Activated CD8-positive, alpha-beta memory T cell treated with anti-CD3 and anti-CD28 coated beads, Interleukin-2, amount 50 U/mL, for 4 hours (primary cell): ENCODE data around the gene HMG20A.

Experiments used
- DNase-seq: peaks from one replicate; pipeline ENCODE4 v3.0.0-alpha.2; 2020

HMG20A gene

DNA sequence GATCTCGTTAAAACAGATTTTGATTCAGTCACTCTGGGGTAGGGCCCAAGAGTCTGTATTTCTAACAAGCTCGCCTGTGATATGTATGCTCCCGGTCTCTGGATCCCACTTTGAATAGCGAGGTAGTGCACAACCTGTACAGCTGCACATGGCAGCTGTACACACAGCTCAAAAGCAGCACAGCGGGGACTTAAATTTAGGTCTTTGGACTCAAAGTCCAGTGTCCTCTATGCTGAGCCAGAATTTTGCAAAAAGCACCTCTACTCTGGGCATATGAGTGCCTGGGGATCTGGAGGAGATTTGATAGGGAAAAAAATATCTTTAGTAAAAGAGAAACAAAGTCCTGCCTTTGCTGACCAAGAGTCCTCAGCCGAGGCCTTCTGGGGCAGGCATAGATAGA, 83.1 kb downstream of the HMG20A start:
- no peak for DNase-seq

DNA sequence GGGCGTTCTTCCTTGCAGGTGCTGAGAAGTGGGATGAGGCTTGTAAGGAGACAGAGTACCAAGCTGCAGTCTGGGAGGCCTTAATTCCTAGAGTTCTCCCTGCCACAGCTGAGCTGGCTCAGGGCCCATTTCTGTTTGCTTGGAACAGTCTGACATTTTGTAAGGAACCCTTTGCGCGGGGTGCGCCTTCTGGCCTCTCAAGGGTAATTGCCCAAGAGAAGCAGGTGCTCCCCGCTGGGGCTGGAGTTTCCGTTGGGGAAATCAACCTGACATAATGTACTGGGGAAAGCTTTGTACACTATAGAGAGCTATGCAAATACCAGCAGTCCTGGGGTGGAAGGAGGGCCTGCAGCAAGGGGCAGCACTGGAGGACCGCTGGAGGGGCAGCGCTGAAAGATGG, 83.6 kb downstream of the HMG20A start:
- no peak for DNase-seq

DNA sequence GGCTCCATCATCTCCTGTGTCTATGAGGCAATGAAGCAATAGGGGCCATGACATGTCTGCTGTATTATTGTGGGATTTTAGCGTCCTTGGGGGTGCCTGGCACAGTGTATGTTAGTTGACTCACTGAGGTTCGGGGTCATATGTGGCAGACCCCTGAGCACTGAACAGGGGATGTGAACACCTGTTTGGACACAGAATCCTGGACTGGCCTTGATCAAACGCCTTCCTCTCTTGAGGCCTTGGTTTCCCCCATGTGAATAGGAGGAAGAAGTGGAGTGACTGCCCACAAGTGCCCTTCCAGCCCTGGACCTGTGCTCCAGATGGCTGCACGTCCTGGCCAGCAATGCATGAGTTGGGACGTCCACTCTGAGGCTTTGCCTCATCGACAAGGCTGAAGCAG, 84.2 kb downstream of the HMG20A start:
- DNase-seq = no peak

DNA sequence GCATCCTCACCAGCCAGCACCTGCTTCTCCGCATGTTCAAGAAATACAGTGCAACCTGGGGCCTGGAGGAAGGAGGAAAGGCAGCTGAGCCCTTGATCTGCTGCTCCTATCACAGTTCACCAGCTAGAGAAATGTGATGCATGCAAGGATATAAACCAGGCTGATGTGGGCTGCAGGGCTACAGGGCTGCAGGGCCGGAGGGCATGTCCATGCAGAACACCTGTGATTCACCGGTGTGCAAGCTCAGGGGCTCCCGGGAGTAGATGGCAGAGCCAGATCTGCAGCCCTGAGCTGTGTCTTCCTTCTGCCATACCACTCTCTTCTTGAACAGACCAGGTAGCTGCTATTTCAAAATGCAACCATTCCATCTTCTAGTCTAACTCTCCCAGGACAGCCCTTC, 84.9 kb downstream of the HMG20A start:
- no peak for DNase-seq

DNA sequence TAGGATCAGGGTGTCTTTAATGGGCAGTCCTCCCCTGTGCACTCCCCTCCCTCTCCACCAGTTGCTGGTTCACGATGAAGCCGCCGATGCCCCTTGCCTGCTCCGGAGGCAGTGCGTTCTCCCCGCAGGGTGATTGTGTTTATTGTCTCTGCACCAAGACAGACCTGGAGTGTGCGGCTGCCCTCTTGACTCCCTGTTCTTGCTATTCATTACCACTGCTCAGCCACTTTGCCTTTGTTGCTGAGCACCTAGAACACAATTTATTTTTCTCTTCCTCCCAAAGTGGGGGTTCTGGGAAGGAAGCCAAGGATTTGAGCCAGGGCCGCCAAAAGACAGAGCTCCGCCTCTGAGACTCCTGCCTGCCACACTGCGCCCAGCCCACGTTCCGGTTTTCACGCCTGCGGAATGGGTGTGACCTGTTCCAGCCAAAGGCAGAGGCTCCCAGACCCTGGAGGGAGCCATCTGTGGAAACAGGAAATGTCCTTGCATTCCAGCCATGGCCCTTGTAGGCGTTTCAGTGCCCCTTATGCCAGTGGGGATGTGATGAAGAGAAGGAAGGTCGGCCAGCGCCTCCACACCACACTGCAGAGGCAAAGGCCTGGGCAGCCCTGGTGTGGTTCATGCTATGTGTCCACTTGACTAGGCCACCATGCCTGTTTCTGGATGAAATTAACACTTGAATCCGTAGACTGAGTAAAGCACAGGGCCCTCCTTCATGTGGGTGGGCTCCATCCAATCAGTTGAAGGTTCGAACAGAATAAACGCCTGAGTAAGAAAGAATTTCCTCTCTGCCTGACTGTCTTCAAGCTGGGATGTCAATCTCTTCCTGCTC, 85.8 kb downstream of the HMG20A start:
- no peak for DNase-seq

DNA sequence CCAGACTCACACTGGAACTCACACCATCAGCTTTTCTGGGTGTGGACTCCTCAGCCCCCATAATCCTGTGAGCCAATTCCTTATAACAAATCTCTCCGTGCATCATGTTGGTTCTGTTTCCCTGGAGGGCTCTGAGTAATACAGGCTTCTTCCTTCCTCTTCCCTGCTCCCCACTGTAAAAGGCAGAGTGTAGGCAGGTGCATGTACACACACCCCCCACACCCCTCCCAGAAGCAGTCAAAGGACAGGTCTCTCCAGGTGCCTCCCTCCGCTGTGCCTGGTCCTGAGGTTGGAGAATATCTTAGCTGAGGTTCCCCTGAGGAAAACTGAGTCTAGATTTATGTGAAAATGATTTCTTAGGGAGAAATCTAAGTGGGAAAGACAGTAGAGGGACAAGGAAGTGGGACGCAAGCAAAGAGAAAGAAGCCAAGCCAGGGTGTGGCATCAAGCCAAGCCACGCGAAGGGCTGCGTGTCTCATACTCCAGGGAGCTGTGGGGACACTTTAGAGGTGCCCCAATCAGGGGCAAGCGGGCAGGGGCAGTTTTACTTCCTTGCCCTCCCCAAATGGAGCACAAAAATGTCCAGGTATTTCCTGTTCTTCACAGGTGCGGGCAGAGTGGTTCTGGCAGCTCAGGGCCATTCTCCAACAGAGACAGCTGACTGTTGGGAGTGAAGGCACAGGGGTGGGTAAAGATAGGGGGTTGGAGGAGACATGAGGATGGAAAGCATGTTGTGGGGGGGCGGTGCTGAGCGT, 86.6 kb downstream of the HMG20A start:
- DNase-seq = no peak

DNA sequence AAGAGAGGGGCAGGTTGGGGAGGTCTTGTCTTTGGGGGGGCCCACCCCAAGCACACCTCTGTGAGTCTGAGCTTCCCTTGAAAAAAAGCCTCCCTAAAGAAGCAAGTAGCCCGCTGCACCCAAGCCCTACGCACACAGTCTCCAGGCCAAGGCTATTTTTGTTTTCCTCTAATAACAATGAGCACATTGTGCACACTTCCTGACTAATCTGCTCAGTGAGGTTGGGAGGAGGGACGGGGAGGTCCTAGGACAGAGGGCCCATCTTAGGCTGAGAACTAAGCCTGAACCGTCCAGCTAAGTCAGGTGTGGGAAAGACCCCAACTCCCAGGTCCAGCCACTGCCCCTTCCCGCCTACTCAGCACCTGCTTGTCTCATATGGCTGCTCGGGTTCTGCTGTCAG, 87.2 kb downstream of the HMG20A start:
- no peak for DNase-seq

DNA sequence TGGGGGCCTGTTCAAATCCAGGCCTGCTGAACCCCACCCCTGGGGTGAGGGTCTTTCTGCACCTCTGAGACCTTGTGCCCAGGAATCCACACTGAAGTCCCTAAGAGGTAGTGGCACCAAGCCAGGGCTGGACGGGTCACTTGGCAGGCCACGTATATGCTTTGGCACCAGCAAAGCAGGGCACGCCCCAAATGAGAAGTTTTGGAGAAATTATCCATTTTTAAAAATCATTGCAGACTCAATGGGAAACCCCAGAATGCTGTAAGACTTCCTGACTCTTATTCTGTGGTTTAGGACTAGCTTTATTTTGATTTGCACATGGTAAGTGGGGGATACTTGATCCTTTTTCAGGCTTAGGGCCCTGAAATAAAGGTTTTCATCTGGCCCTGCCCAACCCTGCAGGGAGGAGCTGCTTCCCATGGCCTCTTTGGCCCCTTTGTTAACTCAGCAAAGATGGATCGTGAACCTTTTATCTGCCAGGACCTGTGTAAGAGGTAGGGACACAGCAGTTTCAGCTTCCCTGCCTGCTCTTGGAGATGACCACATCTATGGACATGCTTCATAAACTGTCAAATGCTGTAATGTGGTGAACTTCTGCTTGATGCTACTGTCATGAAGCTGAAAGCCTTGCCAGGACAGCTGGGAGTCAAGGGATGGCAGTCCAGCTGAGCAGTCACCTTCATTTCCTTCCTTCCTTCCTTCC, 88.0 kb downstream of the HMG20A start:
- DNase-seq = no peak

DNA sequence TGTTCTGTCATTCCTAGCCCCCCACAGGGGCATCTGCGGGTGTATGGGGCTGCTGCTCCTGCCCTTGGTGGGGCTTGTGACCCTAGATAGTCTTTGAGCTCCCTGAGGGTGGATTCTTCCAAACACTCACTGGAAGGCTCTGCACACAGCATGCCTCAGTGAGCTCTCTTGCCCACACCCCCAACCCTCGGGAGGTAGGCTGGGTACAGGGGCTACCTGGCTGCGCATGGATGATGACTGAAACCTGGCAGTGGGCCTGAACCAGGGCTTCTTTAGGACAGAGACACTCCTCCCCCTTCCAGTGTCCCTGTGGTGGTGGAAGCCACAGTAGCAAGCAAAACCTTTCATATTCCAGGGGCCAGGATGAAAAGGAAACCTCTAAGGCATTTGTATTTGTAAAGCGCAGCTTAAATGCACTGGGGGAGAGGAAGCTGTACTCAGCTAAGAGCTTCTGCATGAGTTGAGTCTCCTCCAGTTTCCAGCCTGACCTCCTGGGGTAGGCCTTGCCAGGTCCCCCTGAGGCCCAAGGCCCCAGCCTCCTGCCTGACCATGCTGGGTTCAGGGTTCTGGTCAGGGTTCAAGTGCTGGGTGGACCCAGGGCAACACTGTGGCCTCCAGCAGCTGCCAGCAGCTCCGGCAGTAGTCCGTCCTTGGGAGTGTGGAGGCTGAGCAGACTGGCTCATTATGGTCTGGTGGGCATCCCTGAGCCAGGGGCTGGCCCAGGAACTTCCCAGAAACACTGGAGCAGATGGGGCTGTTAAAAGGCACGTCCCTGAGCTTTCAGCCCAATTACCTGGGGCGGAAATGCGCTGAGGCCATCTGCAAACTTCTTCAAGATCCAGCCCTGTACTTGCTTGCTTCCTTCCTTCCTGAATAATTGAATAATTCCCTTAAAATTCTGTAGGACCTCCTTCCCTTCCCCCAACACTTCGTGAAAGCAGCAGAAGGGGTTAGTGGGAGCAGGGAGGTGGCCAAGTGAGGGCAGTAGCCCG, 89.7 kb downstream of the HMG20A start:
- DNase-seq = no peak

DNA sequence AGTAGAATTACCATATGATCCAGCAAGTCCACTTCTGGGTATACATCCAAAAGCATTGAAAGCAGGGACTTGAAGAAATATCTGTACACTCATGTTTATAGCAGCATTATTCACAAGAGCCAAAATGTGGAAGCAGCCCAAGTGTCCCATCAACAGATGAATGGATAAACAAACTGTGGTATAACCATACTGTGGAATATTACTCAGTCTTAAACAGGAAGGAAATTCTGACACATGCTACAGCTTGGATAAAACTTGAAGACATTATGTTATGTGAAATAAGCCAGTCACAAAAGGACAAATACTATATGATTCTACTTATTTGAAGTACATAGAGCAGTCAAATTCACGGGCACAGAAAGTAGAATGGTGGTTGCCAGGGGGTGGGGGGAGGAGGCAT, 91.2 kb downstream of the HMG20A start:
- DNase-seq = no peak

DNA sequence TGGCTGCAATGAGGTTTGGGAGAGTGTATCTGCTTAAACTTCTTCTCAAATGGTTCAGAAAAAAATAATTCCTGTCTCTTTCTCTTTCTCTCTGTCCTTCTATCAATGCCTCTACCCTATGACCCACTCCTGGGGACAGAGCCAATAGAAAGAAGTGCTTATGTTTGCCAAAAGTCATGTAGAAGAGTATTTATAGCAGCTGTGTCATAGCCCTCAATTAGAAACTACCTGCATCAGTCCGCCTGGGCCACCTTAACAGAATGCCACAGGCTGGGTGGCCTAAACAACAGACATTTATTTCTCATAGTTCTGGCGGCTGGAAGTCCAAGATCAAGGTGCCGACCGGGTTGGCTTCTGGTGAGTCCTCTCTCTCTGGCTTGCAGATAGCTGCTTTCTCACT, 92.5 kb downstream of the HMG20A start:
- no peak for DNase-seq

DNA sequence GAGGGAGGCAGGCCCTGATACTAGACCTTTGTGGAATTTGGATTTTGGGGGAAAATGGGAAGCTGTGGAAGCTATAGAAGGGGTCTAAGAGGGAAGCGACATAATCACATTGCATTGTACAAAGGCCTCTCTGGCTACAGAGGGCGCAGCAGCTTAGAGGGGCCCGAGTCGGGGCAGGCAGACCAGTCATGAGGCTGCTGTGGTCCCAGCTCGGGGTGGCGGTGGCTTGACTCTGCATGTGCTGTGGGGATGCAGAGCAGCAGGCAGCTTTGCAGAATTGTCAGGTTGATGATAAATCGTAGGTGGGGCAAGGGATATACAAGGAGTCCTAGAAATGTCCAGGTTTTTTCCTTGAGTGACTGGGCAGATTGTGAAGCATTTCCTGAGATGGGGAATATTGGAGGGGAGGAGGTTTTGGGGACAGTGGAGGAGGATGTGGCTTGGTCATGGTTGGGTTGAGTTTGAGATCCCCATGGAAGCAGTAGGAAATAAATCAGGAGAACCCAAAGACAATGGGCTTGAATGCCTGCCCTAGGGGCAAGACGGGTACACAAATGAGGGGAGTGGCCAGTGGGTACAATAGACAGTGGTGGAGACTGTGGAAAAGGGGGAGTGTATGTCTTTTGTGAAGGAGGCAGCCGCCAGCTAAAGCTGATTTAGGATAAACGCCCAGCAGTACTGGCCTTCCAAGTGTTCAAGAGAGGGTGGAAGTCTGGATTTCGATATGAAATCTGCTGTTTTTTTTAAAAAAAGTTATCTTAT, 94.1 kb downstream of the HMG20A start:
- no peak for DNase-seq

DNA sequence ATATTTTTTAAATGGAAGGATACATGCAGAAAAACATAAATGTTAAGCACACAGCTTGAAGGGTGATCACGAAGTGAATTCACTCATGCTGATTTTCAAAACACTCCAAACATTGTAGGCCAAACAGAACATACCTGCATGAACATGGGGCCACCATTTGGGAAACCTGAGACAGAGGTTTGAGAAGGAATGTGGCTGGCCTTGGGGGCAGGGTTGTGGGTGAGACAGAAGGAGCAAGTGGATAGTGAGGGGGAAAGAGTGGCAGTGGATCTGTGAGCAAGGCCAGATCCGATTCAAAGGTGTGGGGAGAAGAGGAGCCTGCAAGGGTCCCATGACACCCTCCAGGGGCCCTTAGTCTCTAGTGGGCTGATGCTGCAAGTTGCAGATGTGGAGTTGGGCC, 94.9 kb downstream of the HMG20A start:
- DNase-seq = no peak

DNA sequence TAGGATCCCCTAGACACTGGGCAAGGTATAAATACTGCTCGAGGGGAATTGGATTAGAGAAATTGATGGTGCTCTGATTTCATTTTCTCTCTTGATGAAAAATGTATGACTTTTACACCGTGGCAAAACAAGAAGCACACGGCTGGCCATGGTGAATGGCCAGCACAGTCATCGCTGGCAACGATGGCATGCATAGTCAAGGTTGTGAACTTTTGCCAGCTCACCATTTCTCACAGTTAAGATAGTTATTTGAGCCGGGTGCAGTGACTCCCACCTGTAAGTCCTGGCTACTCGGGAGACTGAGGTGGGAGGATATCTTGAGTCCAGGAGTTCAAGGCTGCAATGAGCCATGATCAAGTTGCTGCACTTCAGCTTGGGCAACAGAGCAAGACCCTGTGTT, 95.4 kb downstream of the HMG20A start:
- DNase-seq = no peak

DNA sequence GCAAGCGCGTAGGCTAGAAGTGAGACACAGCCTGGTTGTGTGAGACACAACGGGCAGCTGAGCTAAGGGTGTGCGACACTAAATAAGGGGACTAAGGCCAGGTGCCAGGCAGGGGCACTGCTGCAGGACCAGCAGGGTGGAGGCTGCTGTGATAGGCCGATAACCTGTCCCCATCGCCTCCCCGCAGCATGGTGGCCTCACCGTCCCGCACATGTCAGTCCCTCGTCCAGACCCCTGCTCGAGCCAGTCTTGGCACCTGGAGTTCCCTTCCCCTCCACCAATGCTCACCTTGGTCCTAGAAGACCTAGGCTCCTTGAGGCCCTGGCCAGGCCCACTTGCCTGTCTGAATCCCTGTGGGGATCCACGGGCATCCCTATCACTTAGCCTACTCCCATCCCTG, 96.1 kb downstream of the HMG20A start:
- no peak for DNase-seq

DNA sequence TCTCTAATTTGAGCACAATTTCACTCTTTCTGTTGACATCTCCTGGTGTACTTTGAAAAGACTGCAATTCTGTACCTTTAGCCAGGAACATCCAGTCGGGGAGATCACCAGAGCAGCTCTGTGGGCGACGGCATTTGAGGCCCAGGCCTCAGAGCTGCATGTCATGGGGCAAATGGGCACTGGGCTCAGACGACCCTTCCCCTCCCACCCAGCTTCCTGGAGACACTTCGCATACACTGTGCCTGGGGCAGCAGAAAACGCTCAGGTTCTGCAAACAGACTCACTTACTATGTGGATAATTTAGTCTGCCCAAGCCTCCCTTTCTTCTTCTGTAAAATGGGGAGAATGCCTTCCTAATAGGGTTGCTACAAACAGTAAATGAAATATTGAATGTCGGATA, 96.9 kb downstream of the HMG20A start:
- no peak for DNase-seq

DNA sequence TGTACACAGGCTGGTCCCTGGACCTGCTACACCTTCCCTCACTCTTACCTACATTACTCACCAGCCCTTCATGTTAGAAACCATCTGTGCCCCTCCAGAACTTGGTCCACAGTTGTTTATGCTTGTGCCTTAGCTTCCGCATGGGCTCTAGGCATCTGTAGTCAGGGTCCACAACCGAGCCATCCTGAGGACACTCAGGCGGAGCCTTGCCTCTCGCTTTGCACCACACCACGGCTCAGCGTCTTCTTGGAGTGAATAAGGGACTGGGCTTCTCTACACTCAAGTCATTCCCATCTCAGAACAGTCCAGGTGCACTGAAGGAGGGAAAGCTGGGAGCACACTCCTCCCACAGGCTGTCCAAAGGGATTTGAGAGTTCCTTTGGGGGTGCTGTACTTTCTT, 97.8 kb downstream of the HMG20A start:
- DNase-seq = no peak

DNA sequence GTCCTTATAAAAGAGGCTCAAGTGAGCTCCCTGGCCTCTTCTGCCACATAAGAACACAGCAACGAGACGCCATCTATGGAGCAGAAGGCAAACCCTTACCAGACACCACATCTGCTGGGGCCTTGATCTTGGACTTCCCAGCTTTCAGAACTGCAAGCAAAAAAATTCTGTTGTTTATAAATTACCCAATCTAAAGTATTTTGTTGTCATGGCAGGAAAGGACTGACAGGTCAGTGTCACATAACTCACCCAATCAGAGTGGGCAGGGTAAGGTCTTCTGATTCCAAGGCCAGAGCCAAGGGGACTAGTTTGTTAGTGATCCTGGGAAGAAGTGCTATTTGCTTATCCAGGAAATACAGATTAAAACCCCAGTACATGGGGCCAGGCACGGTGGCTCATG, 98.9 kb downstream of the HMG20A start:
- no peak for DNase-seq

DNA sequence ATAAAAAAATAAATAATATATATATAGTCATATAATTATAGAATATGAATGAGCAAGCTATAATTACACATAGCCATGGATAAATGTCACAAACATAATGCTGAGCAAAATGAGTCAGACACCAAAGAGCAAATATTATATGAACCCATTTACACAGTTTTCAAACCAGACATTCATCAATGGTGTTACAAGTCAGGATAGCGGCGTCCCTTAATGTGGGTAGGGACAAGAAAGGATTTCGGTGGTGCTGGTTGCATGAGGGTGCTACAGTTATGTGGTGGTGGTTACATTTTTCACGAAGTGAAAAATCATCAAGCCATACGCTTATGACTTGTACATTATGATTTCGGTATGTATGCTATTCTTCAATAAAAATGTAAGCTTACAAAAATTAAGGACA, 100.5 kb downstream of the HMG20A start:
- no peak for DNase-seq

DNA sequence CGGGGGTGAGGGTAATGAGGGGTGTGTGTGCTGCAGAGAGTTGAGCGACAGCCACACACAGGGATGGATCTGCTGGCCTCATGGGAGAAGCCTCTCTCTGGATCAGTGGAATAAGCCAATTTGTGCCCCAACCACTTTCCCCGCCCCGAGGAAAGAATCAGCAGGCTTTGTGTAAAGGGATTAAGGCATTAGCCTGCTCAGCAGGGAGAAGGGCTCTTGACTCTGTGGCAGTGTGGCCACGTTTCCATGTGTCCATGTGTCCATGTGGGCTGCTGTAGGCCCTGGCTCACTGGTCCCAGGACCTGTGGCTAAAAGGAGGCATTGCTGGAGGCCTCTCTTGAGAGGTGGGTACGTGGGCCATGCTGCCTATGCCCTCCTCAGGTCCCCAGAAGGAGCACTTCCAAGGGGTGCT, 104.7 kb downstream of the HMG20A start:
- no peak for DNase-seq

DNA sequence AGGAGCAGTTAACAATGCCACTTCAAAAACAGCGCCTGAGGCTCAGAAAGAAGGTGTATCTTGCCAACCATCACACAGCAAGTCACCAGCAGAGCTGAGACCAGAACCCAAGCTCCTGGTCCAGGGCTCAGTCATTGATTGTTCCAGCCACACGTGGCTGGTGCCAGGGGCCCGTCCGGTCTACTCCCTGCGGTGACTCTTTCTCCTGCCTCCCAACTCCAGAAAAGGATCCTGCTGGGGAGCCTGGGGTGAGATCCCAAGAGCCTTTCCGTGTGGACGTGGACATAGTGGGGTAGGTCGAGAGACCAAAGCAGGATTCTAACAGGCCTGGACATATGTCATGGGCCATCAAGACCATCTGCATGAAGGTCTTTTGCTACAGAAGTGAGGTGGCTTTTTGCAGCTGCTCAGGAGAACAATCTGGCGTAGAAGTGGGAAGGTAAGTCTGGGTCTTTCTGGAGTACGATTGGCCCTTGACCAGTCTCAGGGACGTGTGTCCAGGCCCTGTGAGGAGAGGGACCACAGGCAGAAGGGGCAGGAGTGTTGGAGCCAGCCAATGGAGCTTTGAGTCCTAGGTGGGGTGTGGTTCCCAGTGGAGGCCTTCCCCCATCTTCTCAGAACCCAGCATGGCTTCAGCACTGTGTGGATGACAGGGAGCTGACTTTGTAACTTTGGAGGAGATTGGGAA, 105.4 kb downstream of the HMG20A start:
- DNase-seq = peak; percentile 6
